ENCODE data around the gene HOXC9.

Gene HOXC9

DNA sequence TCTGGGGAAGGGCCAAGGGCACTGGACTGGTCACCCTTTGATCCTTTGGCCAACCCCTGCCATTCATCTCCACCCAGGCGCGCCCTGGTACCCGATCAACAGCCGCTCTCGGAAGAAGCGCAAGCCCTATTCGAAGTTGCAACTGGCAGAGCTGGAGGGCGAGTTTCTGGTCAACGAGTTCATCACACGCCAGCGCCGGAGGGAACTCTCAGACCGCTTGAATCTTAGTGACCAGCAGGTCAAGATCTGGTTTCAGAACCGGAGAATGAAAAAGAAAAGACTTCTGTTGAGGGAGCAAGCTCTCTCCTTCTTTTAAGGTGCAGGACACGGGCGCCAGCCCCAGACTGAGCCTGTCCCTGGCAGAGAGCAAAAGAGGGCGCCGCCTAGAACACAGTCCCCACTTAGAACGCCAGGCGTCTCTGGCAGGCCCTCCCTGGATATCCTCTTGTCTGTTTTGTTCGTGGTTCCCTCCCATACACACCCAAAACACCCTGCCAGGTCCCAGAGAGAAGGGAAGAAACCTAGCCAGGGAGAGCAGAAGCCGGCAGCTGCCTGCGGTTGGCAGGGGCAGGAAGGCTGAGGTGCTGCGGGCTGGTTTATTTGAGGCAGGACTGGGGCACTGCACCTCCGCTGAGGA is 43.6 kb upstream of the HOXC9 start:
- Histone ChIP-seq H3K9ac (ENCODE audit: low read depth, low read length) (no peak overlapping the region), H3K36me3 (ENCODE audit: control insufficient read depth, insufficient read depth, low read length) (no peaks in the 10 kb centered on the region), H3K27me3 (ENCODE audit: control insufficient read depth, insufficient read depth, low read length) (peaks cover 99% of the 10 kb centered on the region), H3K4me3 (ENCODE audit: low read depth, low read length) (peak overlapping the region; percentile 22), H3K9me3 (ENCODE audit: control insufficient read depth, insufficient read depth, low read length) (no peaks in the 10 kb centered on the region), H3K4me1 (ENCODE audit: control insufficient read depth, insufficient read depth, low read length) (no peaks in the 10 kb centered on the region)

GRCh38 chr12:53956914-53957536 is 42.9 kb upstream of the HOXC9 start:
- Histone ChIP-seq H3K36me3 (ENCODE audit: control insufficient read depth, insufficient read depth, low read length) (no peaks in the 10 kb centered on the region), H3K27me3 (ENCODE audit: control insufficient read depth, insufficient read depth, low read length) (peaks cover 99% of the 10 kb centered on the region), H3K9me3 (ENCODE audit: control insufficient read depth, insufficient read depth, low read length) (no peaks in the 10 kb centered on the region), H3K4me1 (ENCODE audit: control insufficient read depth, insufficient read depth, low read length) (no peaks in the 10 kb centered on the region), H3K4me3 (ENCODE audit: low read depth, low read length) (no peak overlapping the region), H3K9ac (ENCODE audit: low read depth, low read length) (no peak overlapping the region)

GRCh38 chr12:53958128-53958527 is 41.8 kb upstream of the HOXC9 start:
- Histone ChIP-seq H3K4me1 (ENCODE audit: control insufficient read depth, insufficient read depth, low read length) (no peaks in the 10 kb centered on the region), H3K36me3 (ENCODE audit: control insufficient read depth, insufficient read depth, low read length) (no peaks in the 10 kb centered on the region), H3K9ac (ENCODE audit: low read depth, low read length) (no peak overlapping the region), H3K27me3 (ENCODE audit: control insufficient read depth, insufficient read depth, low read length) (peaks cover 99% of the 10 kb centered on the region), H3K4me3 (ENCODE audit: low read depth, low read length) (peak overlapping the region; percentile 26), H3K9me3 (ENCODE audit: control insufficient read depth, insufficient read depth, low read length) (no peaks in the 10 kb centered on the region)

- H3K9me3 ChIP-seq (ENCODE audit: control insufficient read depth, insufficient read depth, low read length), result no peaks in the 10 kb centered on the region
- peak overlapping the region; percentile 13 for H3K4me3 ChIP-seq (ENCODE audit: low read depth, low read length)
- no peak overlapping the region for H3K9ac ChIP-seq (ENCODE audit: low read depth, low read length)
- peaks cover 99% of the 10 kb centered on the region for H3K27me3 ChIP-seq (ENCODE audit: control insufficient read depth, insufficient read depth, low read length)
- H3K4me1 ChIP-seq (ENCODE audit: control insufficient read depth, insufficient read depth, low read length), result no peaks in the 10 kb centered on the region
- no peaks in the 10 kb centered on the region for H3K36me3 ChIP-seq (ENCODE audit: control insufficient read depth, insufficient read depth, low read length)
Observed at GRCh38 chr12:53959314-53959713, 40.6 kb upstream of the HOXC9 start.

DNA sequence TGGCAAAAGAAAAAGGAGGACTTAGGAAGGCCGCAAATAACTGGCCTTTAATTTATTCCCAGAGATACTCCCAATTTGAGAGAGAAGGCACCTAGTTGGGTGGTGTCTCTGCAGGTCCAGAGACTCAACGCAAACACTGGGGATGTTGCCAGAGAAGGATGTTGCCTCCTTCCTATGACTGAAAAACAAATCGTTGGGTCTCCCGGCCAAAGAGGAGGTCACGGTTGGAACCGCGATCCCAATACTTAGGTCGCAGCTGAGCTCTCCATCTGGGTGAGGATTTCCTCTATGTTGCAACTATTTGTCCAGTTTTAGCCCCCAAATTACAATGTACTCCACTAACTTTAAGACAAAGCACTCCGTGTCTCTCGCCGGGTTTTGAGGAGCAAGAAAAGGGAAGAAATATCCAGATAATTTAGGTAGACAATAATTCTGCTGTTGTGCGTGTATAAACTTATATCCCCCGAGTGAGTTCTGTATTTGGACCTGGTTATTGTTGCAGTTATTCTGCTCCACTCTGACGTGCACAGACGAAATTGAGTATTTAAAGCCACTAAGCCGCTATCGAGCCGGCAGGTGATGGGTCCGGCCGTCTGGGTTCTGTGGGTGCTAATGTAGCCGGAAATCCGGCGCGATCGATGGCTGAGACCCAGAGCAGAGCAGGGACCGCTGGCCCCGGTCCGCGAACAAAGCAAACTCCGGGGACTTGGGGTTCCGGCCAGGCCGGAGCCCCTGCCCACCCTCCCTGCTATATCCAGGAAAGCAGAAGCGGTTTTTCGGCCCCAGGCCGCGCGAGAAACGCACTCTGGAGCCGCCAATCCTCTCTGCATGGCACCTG is 39.6 kb upstream of the HOXC9 start:
- Histone ChIP-seq H3K27me3 (ENCODE audit: control insufficient read depth, insufficient read depth, low read length) (peaks cover 100% of the 10 kb centered on the region), H3K4me3 (ENCODE audit: low read depth, low read length) (peak overlapping the region; percentile 11)

GRCh38 chr12:53961025-53961761 is 38.8 kb upstream of the HOXC9 start:
- Histone ChIP-seq H3K9ac (ENCODE audit: low read depth, low read length) (no peak overlapping the region), H3K9me3 (ENCODE audit: control insufficient read depth, insufficient read depth, low read length) (no peaks in the 10 kb centered on the region), H3K36me3 (ENCODE audit: control insufficient read depth, insufficient read depth, low read length) (no peaks in the 10 kb centered on the region), H3K4me3 (ENCODE audit: low read depth, low read length) (peak overlapping the region; percentile 13), H3K4me1 (ENCODE audit: control insufficient read depth, insufficient read depth, low read length) (no peaks in the 10 kb centered on the region), H3K27me3 (ENCODE audit: control insufficient read depth, insufficient read depth, low read length) (peaks cover 100% of the 10 kb centered on the region)

More for the DNA sequence above, 39.6 kb upstream of the HOXC9 start:
- Histone ChIP-seq H3K9me3 (ENCODE audit: control insufficient read depth, insufficient read depth, low read length) (no peaks in the 10 kb centered on the region), H3K4me1 (ENCODE audit: control insufficient read depth, insufficient read depth, low read length) (no peaks in the 10 kb centered on the region), H3K36me3 (ENCODE audit: control insufficient read depth, insufficient read depth, low read length) (no peaks in the 10 kb centered on the region), H3K9ac (ENCODE audit: low read depth, low read length) (no peak overlapping the region)

GRCh38 chr12:53963005-53963404 is 37.0 kb upstream of the HOXC9 start:
- no peaks in the 10 kb centered on the region for H3K36me3 ChIP-seq (ENCODE audit: control insufficient read depth, insufficient read depth, low read length)
- H3K9me3 ChIP-seq (ENCODE audit: control insufficient read depth, insufficient read depth, low read length), result no peaks in the 10 kb centered on the region
- H3K27me3 ChIP-seq (ENCODE audit: control insufficient read depth, insufficient read depth, low read length), result peaks cover 100% of the 10 kb centered on the region
- H3K4me3 ChIP-seq (ENCODE audit: low read depth, low read length), result no peak overlapping the region
- no peak overlapping the region for H3K9ac ChIP-seq (ENCODE audit: low read depth, low read length)
- no peaks in the 10 kb centered on the region for H3K4me1 ChIP-seq (ENCODE audit: control insufficient read depth, insufficient read depth, low read length)

DNA sequence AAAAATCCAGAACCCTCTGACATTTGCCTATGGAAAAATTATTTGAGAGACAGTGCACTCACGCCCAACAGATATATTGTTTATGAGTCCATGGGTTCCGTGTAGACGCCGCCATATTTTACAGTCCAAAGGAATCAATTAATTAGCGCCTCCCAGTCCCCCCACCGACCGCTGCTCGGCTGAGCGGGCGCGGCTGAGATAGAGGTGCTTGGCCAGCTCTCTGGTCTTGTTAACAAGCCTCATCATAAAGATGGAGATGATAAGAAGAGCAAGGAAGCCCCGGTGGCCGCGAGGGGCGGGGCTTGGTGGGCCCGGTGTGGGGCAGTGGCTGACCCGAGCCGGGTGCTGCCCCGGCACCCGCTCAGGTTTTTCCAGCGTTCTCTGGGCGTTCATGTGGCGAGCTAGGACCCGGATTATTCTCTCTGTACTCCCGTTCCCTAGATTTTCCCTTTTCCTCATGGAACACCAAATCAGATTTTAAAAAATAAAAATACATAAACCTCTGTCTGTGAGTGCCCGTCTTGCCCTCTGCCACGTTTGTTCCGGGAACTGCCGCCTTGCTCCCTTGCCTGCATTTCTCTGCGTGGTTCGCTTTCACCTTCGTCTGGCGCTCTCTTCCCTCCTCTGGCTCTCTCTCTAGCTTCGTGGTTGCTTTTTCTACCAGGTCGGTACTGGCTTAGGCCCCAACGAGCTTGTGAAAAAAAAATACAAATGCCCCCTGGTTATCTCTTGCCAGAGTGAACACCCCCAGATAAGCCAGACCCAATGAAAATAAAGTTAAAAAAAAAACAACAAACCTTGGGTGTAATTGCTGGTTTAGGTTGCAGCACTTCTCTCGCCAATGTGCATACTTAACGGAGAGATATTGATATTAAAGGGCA is 36.3 kb upstream of the HOXC9 start:
- Histone ChIP-seq H3K27me3 (ENCODE audit: control insufficient read depth, insufficient read depth, low read length) (peaks cover 100% of the 10 kb centered on the region), H3K9ac (ENCODE audit: low read depth, low read length) (no peak overlapping the region), H3K9me3 (ENCODE audit: control insufficient read depth, insufficient read depth, low read length) (no peaks in the 10 kb centered on the region), H3K36me3 (ENCODE audit: control insufficient read depth, insufficient read depth, low read length) (no peaks in the 10 kb centered on the region), H3K4me1 (ENCODE audit: control insufficient read depth, insufficient read depth, low read length) (no peaks in the 10 kb centered on the region), H3K4me3 (ENCODE audit: low read depth, low read length) (peak overlapping the region; percentile 18)

- H3K9ac ChIP-seq (ENCODE audit: low read depth, low read length), result no peak overlapping the region
- peaks cover 100% of the 10 kb centered on the region for H3K27me3 ChIP-seq (ENCODE audit: control insufficient read depth, insufficient read depth, low read length)
- no peaks in the 10 kb centered on the region for H3K9me3 ChIP-seq (ENCODE audit: control insufficient read depth, insufficient read depth, low read length)
- no peaks in the 10 kb centered on the region for H3K4me1 ChIP-seq (ENCODE audit: control insufficient read depth, insufficient read depth, low read length)
- no peaks in the 10 kb centered on the region for H3K36me3 ChIP-seq (ENCODE audit: control insufficient read depth, insufficient read depth, low read length)
- H3K4me3 ChIP-seq (ENCODE audit: low read depth, low read length), result peak overlapping the region; percentile 7
Observed at GRCh38 chr12:53964315-53964713, 35.6 kb upstream of the HOXC9 start.

DNA sequence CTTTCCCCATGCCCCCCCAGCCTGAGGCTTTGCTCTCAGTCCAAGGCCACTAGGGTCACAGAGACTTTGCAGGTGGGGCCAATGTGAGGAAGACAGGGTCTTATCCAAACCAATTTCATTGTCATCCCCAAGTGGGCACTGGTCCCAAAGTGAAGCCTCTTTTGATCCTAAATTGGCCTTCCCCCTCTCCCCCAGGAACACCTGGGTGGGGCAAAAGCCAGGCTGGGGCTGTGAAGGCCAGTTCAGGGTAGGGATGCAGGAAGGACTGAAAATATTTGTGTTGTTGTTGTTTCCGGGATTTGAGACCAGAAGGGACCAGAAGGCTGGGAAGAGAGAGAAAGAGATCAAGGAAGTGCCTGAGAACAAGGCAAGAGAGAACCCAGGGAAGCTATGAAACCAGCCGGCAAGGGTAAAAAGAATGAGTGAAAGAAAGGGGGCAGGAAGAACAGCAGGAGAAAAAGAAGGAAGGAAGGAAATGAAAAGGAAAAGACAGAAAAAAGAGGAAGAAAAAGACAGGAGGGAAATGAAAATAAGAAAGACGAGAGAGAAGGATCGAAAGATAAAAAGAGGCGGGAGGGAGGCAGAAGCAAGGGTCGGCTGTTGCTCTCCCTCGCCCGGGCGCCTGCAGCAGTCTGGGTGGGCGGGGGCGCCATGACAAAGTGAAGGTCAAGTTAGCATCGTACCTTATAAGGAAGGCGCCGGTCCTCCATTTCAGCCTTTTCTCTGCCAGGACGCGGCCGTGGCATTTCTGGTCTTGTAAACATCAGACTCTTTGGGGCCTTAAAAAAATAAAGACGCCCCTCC is 34.5 kb upstream of the HOXC9 start:
- Histone ChIP-seq H3K27me3 (ENCODE audit: control insufficient read depth, insufficient read depth, low read length) (peaks cover 100% of the 10 kb centered on the region), H3K4me1 (ENCODE audit: control insufficient read depth, insufficient read depth, low read length) (no peaks in the 10 kb centered on the region), H3K36me3 (ENCODE audit: control insufficient read depth, insufficient read depth, low read length) (no peaks in the 10 kb centered on the region), H3K4me3 (ENCODE audit: low read depth, low read length) (peak overlapping the region; percentile 30), H3K9me3 (ENCODE audit: control insufficient read depth, insufficient read depth, low read length) (no peaks in the 10 kb centered on the region), H3K9ac (ENCODE audit: low read depth, low read length) (no peak overlapping the region)
